HG02623 (cell line): Measurements from ENCODE around the gene PCGF6.
"Not testable (repeated sequence)": the region's sequence is repeated elsewhere in the genome, so short reads cannot be mapped to it uniquely, and the experiment has no call there.

ENCODE experiments used
- ATAC-seq: cut with Tn5 transposase; IDR thresholded peaks from one replicate; pipeline ENCODE4 v1.9.1; 2021; ENCODE audit warnings: moderate library complexity; ENCODE audit not compliant: unreplicated experiment

PCGF6 gene

DNA sequence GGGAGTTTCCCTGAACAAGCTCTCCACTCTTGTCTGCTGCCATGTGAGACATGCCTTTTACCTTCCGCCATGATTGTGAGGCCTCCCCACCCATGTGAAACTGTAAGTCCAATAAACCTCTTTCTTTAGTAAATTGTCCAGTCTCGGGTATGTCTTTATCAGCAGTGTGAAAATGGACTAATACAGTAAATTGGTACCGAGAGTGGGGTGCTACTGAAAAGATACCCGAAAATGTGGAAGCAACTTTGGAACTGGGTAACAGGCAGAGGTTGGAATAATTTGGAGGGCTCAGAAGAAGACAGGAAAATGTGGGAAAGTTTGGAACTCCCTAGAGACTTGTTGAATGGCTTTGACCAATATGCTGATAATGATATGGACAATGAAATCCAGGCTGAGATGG, 92.0 kb downstream of the PCGF6 start:
- not testable (repeated sequence) for ATAC-seq

GRCh38 chr10:103257812-103258211, 93.1 kb downstream of the PCGF6 start:
- ATAC-seq = no peak

DNA sequence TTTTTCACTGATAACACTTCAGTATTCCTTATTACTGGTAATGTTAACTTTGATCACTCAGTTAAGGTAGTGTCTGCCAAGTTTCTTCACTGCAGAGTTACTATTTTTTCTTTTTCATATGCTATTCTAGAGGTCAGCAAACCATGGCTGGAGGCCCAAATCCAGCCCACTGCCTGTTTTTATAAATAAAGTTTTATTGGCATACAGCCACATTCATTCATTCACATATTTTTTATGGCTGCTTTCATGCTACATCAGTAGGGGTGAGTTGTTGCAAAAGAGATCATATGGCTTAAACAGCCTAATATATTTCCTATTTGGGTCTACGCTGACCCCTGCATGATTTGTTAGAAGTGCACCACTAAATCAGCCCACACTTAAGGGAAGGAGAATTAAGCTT, 94.3 kb downstream of the PCGF6 start:
- no peak for ATAC-seq

DNA sequence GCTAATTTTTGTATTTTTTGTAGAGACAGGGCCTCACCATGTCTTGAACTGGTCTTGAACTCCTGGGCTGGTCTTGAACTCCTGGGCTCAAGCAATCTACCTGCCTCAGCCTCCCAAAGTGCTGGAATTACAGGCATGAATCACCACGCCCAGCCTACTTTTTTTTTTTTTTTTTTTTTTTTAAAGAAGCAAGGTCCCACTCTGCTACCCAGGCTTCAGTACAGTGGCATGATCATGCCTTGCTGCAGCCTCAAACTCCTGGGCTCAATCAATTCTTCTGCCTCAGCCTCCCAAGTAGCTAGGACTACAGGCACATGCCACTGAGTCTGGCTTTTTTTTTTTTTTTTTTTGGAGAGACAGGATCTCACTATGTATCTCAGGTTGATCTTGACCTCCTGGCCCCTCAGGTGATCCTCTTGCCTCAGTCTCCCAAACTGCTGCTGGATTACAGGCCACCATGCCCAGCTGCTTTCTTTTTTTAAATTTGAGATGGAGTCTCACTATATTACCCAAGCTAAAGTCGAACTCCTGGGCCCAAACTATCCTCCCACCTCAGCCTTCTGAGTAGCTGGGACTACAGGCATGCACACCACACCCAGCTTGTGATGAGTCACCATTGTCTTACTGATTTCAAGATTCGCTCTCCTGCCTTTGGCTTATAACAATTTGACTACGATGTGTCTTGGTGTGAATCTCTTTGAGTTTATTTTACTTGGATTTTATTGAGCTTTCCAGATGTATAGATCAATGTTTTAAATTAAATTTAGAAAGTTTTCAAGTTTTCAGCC, 96.2 kb downstream of the PCGF6 start:
- ATAC-seq = no peak

DNA sequence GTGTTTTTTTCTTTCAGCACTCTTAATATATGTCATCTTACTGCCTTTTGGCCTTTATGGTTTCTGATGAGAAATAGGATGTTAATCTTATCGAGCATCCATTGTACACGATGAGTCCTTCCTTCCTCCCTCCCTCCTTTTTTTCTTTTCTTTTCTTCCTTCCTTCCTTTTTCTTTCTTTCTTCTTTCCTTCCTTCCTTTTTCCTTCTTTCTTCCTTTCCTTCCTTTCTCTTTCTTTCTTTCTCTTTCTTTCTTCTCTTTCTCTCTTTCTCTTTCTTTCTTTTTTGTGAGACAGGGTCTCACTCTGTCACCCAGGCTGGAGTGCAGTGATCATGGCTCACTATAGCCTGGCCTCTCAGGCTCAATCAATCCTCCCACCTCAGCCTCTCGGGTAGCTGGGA, 96.8 kb downstream of the PCGF6 start:
- ATAC-seq = no peak
